ENCODE data around the gene PCDHA11. TPM values are rescaled to one million over a fixed set of nuclear protein-coding genes. Genes with fewer than 3 reads are reported as not detected.
"Not testable (repeated sequence)": the region's sequence is repeated elsewhere in the genome, so short reads cannot be mapped to it uniquely, and the experiment has no call there.

The PCDHA11 gene
- total RNA-seq, 2 donors from 2014 or later, result 0.09 to 0.29 TPM

DNA sequence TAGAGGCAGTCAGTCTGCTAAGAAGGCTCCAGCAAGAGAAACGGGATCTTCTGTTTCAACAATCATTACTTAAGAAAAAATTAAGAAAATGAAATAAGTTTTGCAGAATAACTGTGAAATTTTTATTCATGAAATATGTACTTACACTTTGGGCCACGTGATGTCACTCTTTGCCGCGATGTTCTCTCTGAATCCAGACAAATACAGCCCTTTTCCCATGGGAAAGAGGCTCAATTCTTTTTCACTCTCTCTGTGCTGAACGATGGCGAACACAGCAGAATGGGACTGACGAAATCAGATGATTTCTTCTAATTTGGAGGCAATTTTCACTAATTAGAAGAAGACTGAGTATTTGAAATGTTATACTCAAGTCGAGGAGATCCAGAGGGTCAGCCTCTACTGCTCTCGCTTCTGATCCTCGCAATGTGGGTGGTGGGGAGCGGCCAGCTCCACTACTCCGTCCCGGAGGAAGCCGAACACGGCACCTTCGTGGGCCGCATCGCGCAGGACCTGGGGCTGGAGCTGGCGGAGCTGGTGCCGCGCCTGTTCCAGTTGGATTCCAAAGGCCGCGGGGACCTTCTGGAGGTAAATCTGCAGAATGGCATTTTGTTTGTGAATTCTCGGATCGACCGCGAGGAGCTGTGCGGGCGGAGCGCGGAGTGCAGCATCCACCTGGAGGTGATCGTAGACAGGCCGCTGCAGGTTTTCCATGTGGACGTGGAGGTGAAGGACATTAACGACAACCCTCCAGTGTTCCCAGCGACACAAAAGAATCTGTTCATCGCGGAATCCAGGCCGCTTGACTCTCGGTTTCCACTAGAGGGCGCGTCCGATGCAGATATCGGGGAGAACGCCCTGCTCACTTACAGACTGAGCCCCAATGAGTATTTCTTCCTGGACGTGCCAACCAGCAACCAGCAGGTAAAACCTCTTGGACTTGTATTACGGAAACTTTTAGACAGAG lies 20.3 kb upstream of the PCDHA11 start, which contains the start of gene PCDHA9:
Gene PCDHA9 (plus strand): TSS at position 244 of the 964 bp plus-strand sequence. CDS start 114 bp downstream, at position 358.
- ATAC-seq; DNase-seq; intact Hi-C loops (cut with DNase I): not testable (repeated sequence)

DNA sequence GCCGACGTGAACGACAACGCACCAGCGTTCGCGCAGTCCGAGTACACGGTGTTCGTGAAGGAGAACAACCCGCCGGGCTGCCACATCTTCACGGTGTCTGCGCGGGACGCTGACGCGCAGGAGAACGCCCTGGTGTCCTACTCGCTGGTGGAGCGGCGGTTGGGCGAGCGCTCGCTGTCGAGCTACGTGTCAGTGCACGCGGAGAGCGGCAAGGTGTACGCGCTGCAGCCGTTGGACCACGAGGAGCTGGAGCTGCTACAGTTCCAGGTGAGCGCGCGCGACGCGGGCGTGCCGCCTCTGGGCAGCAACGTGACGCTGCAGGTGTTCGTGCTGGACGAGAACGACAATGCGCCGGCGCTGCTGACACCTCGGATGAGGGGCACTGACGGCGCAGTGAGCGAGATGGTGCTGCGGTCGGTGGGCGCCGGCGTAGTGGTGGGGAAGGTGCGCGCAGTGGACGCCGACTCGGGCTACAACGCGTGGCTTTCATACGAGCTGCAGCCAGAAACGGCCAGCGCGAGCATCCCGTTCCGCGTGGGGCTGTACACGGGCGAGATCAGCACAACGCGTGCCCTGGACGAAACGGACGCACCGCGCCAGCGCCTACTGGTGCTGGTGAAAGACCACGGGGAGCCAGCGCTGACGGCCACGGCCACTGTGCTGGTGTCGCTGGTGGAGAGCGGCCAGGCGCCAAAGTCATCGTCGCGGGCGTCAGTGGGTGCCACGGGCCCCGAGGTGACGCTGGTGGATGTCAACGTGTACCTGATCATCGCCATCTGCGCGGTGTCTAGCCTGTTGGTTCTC lies 18.7 kb upstream of the PCDHA11 start:
- not testable (repeated sequence) for ATAC-seq, DNase-seq
- intact Hi-C loops (cut with DNase I), result loop anchor here in 1 of 2 donors (10.0 kb wide), 1 partner anchor 195 kb away; no protein-coding TSS in a partner anchor

DNA sequence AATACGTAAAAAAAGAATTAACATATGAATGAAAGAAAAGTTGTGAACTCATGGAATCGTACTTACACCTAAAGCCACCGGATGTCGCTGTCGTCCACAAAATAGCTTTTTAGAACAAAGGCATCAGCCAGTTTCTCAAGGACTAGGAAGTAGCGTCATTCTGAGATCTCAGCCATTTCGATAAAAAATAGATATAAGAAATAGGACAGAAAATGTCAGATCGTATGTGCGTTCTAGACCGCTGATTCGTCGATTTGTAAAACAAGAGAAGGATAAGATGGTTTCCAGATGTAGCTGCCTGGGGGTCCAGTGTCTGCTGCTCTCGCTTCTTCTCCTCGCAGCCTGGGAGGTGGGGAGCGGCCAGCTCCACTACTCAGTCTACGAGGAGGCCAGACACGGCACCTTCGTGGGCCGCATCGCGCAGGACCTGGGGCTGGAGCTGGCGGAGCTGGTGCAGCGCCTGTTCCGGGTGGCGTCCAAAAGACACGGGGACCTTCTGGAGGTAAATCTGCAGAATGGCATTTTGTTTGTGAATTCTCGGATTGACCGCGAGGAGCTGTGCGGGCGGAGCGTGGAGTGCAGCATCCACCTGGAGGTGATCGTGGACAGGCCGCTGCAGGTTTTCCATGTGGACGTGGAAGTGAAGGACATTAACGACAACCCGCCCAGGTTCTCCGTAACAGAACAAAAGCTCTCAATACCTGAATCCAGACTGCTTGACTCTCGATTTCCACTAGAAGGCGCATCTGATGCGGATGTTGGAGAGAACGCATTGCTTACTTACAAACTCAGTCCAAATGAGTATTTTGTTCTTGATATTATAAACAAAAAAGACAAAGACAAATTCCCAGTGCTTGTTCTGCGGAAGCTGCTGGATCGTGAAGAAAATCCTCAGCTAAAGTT lies 12.7 kb upstream of the PCDHA11 start, which contains the start of gene PCDHA10:
Gene PCDHA10 (plus strand): TSS at position 126 of the 903 bp plus-strand sequence. CDS start 152 bp downstream, at position 278.
- DNase-seq (no peak), ATAC-seq (no peak)
- intact Hi-C loops (cut with DNase I), result loop anchor here in 1 of 2 donors (10.0 kb wide), 1 partner anchor 189 kb away; no protein-coding TSS in a partner anchor

DNA sequence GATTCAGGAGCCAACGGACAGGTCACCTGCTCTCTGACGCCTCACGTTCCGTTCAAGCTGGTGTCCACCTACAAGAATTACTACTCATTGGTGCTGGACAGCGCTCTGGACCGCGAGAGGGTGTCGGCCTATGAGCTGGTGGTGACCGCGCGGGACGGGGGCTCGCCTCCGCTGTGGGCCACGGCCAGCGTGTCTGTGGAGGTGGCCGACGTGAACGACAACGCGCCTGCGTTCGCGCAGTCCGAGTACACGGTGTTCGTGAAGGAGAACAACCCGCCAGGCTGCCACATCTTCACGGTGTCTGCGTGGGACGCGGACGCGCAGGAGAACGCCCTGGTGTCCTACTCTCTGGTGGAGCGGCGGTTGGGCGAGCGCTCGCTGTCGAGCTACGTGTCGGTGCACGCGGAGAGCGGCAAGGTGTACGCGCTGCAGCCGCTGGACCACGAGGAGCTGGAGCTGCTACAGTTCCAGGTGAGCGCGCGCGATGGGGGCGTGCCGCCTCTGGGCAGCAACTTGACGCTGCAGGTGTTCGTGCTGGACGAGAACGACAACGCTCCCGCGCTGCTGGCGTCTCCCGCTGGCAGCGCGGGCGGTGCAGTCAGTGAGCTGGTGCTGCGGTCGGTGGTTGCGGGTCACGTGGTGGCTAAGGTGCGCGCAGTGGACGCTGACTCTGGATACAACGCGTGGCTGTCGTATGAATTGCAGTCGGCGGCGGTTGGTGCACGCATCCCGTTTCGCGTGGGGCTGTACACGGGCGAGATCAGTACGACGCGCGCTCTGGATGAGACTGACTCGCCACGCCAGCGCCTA lies 11.4 kb upstream of the PCDHA11 start:
- DNase-seq (no peak), ATAC-seq (no peak)
- intact Hi-C loops (cut with DNase I), result loop anchor here in 1 of 2 donors (10.0 kb wide), 1 partner anchor 187 kb away; no protein-coding TSS in a partner anchor

GRCh38 chr5:140857987-140858240 lies 10.8 kb upstream of the PCDHA11 start:
- ATAC-seq (no peak), DNase-seq (no peak)
- intact Hi-C loops (cut with DNase I), result loop anchor here in 1 of 2 donors (10.0 kb wide), 1 partner anchor 187 kb away; no protein-coding TSS in a partner anchor

GRCh38 chr5:140862441-140863295 lies 6.1 kb upstream of the PCDHA11 start:
- DNase-seq (no peak), ATAC-seq (no peak)
- intact Hi-C loops (cut with DNase I), result no loop called here

- DNase-seq (no peak), ATAC-seq (no peak)
- intact Hi-C loops (cut with DNase I), result no loop called here
Measured at GRCh38 chr5:140869555-140869886, 764 bp downstream of the PCDHA11 start.

- no peak for ATAC-seq
- no peak for DNase-seq
- intact Hi-C loops (cut with DNase I), result no loop called here
Measured at GRCh38 chr5:140870221-140871201, 1.8 kb downstream of the PCDHA11 start.

- ATAC-seq (no peak), DNase-seq (no peak)
- intact Hi-C loops (cut with DNase I), result no loop called here
Measured at GRCh38 chr5:140875085-140876065, 6.6 kb downstream of the PCDHA11 start, which contains the start of gene PCDHA12. Gene PCDHA12, plus strand, starts transcription at chr5:140875308. Its CDS starts 165 bp downstream, at chr5:140875473.

- DNase-seq; ATAC-seq; intact Hi-C loops (cut with DNase I): not testable (repeated sequence)
Measured at GRCh38 chr5:140876541-140877261, 7.9 kb downstream of the PCDHA11 start.

DNA sequence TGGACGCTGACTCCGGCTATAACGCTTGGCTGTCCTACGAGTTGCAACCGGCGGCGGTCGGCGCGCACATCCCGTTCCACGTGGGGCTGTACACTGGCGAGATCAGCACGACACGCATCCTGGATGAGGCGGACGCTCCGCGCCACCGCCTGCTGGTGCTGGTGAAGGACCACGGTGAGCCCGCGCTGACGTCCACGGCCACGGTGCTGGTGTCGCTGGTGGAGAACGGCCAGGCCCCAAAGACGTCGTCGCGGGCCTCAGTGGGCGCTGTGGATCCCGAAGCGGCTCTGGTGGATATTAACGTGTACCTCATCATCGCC lies 8.5 kb downstream of the PCDHA11 start:
- intact Hi-C loops (cut with DNase I), result no loop called here
- no peak for DNase-seq
- ATAC-seq, result no peak

GRCh38 chr5:140881889-140882590 lies 13.3 kb downstream of the PCDHA11 start, which contains the start of gene PCDHA13:
Gene PCDHA13, plus strand, starts transcription at chr5:140882124. Its CDS starts 145 bp downstream, at chr5:140882269.
- ATAC-seq (peak in 1 of 2 donors; percentile 27), DNase-seq (no peak)
- intact Hi-C loops (cut with DNase I), result loop anchor here in 1 of 2 donors (10.0 kb wide), 1 partner anchor 163 kb away; no protein-coding TSS in a partner anchor

GRCh38 chr5:140882591-140882899 lies 13.8 kb downstream of the PCDHA11 start:
- DNase-seq (no peak), ATAC-seq (no peak)
- intact Hi-C loops (cut with DNase I), result loop anchor here in 1 of 2 donors (10.0 kb wide), 1 partner anchor 162 kb away; no protein-coding TSS in a partner anchor

Measured in left cardiac atrium (tissue), 4 donors.